Stimulated activated CD8-positive, alpha-beta memory T cell treated with anti-CD3 and anti-CD28 coated beads, Interleukin-15, amount 100 ng/mL, for 4 hours (primary cell): Measurements from ENCODE around the gene ATXN7L2.
A peak's percentile ranks its signal among the peaks of the same experiment; 100 is the strongest.

Experiments
- DNase-seq, 2 donors: peaks; one replicate each; pipeline ENCODE4 v3.0.0-alpha.2; 2020; ENCODE audit warnings: low read depth in 2 of 2

Gene ATXN7L2

GRCh38 chr1:109523706-109524105 is 40.0 kb downstream of the ATXN7L2 start:
- no peak for DNase-seq

GRCh38 chr1:109527098-109527811 is 43.5 kb downstream of the ATXN7L2 start:
- DNase-seq: no peak

- DNase-seq: no peak
Observed at GRCh38 chr1:109527846-109528695, 44.4 kb downstream of the ATXN7L2 start.

GRCh38 chr1:109528712-109529111 is 45.0 kb downstream of the ATXN7L2 start:
- no peak for DNase-seq

GRCh38 chr1:109529881-109530456 is 46.3 kb downstream of the ATXN7L2 start:
- no peak for DNase-seq

GRCh38 chr1:109530457-109531087 is 46.9 kb downstream of the ATXN7L2 start:
- no peak for DNase-seq

- no peak for DNase-seq
Observed at GRCh38 chr1:109531380-109531779, 47.7 kb downstream of the ATXN7L2 start.

GRCh38 chr1:109531826-109532364 is 48.2 kb downstream of the ATXN7L2 start:
- no peak for DNase-seq

- DNase-seq: peak; percentile 69 to 79
Observed at GRCh38 chr1:109532365-109533136, 48.8 kb downstream of the ATXN7L2 start.

- no peak for DNase-seq
Observed at GRCh38 chr1:109534307-109534858, 50.7 kb downstream of the ATXN7L2 start.

- no peak for DNase-seq
Observed at GRCh38 chr1:109535481-109535880, 51.8 kb downstream of the ATXN7L2 start.

GRCh38 chr1:109535971-109536491 is 52.3 kb downstream of the ATXN7L2 start:
- DNase-seq: no peak

GRCh38 chr1:109537450-109538178 is 53.9 kb downstream of the ATXN7L2 start:
- no peak for DNase-seq

GRCh38 chr1:109538827-109539555 is 55.3 kb downstream of the ATXN7L2 start:
- no peak for DNase-seq

- DNase-seq: no peak
Observed at GRCh38 chr1:109539676-109540075, 56.0 kb downstream of the ATXN7L2 start, which contains the start of gene GPR61. Gene GPR61, plus strand, starts transcription at chr1:109539872. Its CDS starts 3,151 bp downstream, at chr1:109543023.

GRCh38 chr1:109541102-109541501 is 57.4 kb downstream of the ATXN7L2 start:
- DNase-seq: no peak
